GM19455 (cell line): Measurements from ENCODE around the gene NMBR.
"Not testable (repeated sequence)": the region's sequence is repeated elsewhere in the genome, so short reads cannot be mapped to it uniquely, and the experiment has no call there.

Experiments used
- ATAC-seq: cut with Tn5 transposase; IDR thresholded peaks from one replicate; pipeline ENCODE4 v1.9.1; 2021; ENCODE audit not compliant: unreplicated experiment

The NMBR gene

DNA sequence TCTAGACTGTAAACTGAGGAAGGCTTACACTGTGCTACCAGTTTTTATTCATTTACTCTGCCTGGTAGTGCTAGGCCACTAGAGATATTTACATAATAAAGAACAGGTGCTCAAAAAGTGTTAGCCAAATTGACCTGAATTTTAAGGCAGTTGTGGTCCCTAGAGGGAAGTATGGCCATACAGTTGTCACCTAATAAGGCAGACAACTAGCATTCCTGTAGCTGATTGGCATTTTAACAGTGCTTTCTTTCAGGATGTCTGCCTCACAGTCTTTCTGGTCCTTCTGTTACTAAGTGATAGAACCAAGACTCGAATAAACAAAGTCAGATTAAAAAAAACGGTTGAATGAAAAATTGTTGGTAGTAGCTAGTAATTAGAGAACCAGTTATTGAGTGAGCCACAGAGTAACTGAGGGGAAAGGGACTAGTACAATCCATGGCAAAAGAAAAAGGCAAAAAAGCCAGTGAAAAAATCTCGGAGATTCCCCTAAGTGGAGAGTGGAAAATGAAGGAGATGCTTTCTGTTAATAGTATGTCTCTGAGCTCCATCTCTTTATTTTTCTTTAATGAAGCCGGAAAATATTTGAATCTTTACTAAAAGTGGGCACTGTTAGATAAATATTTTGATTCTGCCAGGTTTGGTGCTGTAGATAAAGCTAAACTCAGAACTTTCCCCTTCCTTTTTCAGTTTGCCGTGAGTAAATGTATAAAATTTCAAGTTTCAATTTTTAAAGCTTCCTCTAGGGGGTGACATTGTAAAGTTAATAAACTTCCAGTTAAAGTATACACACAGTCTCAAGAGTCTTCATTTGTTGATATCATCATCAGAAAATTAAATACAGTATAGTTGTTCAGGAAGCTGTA, 9.2 kb upstream of the NMBR start:
- ATAC-seq: no peak

DNA sequence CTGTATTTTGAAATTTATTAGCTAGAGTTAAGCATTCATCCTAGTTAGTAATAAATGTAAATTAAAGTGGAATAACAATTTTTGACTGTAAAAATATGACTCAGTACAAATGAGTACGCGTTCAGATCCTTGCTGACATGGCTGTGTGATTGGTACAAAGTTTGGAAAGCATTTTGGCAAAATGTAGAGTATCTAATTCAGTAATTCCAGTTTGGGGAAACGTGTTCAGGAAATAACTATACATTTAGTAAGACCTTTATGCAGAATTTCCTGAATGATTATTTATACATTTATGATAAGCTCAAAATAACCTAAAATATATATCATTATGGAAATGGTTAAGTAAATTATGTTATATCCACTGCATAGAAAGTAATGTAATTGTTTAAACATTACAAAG, 8.2 kb upstream of the NMBR start:
- no peak for ATAC-seq

DNA sequence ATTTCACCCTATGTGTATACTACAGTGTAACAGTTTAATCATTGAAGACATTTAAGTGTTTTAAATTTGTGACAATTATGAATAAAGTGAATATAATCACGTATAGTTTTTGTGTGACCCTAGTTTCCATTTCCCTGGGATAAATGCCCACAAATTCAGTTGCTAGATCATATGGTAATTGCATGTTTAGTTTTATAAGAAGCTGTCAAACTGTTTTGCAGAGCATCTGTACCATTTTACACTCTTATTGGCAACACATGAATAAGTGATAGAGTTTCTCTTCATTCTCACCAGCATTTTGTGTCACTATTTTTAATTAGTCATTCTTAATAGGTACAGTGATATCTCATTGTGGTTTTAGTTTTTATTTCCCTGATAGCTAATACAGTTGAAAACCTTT, 7.4 kb upstream of the NMBR start:
- ATAC-seq: no peak

DNA sequence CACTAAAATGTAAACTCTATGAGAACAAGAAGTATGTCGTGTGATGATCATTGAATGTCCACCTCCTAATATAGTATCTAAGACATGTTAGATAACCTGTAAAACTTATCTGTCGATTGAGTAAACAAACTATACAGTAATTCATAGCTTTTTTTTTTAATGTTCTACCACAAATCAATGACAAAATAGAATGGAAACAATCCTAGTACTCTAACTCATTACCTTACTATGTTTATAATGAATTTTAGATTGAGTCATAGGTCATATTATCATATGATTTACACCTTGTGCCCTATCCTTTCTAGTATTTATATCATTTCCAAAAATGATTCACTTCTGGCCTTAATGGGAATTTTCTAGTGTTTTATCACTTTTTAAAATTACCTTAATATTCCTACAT, 6.3 kb upstream of the NMBR start:
- no peak for ATAC-seq

DNA sequence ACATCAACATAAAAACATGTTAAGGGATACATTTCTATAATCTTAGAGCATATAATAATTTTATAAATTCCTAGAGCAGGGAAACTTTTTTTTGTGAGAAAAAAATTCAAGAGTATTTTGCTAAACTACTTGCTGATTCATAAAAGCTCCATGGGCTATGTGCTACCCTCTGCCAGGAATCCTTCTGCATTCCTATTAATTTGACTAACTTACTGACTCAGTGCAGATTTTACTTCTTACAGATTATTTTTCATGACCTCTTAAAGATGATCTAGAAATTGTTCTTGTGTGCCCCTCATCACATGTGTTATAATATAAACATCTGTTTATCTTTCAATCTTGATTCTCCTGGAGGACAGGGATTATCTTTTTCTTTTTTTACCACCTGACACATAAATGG, 5.8 kb upstream of the NMBR start:
- ATAC-seq: no peak

DNA sequence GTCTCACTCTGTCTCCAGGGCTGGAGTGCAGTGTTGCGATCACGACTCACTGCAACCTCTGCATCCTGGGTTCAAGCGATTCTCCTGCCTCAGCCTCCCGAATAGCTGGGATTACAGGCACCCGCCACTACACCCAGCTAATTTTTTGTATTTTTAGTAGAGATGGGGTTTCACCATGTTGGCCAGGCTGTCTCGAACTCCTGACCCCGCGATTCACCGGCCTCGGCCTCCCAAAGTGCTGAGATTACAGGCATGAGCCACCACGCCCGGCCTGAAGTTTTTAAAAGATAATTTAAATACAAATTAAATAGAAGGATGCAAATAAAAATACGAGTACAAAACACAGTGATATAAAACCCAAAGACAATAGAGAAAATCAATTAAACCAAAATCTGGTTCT, 5.4 kb downstream of the NMBR start:
- ATAC-seq: not testable (repeated sequence)

DNA sequence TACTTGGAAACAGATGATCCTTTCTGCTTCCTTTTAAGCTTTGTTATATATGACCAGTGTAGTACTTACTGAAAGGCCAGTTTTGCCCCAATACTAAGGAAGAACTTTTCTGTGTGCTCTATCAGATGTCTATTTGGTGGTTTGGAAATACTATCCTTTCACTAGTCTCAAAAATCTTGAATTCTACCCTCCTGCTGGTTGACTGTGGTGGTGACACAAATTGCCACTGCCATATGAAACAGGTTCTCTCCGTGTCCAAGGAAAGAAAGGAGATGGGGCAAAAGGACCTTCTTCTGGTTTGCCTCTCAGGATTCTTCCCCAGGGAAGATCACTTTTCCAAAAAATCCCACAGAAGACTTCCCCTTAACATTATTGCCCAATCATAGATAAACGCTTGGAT, 8.0 kb downstream of the NMBR start:
- no peak for ATAC-seq

DNA sequence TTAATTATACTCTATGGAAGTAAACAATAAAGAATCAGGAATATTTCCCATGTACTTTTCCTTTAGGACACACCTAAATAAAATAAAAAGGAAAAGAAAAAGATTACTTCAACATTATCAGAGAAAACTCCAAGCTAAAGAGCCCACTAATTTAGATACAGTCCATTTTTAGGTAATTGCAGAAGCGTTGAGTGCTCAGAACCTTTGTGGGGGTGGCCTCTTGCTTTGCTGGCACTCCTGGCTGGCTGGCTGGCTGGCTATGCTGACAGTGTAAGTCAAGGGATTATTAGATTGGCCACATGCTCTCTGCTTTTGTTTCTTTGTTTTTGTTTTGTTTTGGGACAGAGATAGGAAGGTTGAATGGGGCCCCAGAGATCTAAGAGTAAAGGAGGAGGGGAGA, 14.3 kb downstream of the NMBR start, which contains the start of gene GJE1:
GJE1 (plus strand) TSS at position 301 of the 400 bp plus-strand sequence. CDS start 234 bp downstream, outside the sequence.
- ATAC-seq: no peak

DNA sequence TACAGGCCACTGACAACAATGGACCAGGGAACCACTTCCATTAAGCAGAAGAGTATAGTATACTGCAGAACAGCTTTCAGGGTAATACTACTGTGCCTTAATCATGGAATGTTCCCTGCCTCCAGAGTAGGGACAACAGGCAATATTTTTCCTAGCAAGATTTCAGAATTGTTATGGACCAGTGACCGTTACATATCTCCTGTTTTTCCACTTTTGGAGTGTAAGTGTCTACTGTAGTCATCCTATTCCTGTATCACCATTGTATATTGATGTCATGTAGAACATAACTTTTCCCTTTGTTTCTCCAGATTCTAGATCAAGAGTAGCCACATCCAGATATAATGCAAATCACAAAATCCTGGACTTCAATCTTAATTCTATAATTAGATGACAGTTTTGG, 16.1 kb downstream of the NMBR start:
- no peak for ATAC-seq

DNA sequence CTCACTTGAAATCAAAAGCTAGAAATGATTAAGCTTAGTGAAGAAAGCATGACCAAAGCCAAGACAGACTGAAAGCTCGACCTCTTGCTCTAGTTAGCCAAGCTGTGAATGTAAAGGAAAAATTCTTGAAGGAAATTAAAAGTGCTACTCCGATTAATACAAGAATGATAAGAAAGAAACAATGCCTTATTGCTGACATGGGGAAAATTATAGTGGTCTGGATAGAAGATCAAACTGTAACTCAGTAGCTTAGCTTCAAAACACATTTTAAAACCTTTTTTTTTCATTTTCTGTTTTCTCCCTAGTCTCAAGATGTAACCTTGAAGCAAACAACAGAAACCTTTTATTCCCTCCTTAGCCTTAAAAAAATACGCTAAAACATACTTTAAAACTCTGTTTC, 25.6 kb downstream of the NMBR start:
- no peak for ATAC-seq

DNA sequence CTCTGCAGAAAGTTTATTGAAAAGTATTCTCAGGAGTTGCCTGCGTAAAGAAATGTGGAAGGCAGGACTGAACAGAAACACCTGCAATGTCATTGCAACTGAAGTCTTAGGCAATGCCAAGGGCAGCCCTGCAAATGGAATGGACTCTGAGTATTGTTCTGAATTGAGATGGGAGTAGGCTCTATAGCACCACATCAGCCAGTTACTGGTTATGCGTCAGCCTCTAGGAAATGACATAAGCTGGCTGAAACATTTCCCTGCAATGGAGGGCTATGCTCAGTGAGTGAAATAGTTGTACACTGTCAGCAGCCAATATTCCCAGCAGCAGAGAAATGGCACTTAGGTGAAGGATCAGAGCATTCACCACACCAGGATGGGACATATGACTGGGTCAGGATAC, 28.0 kb downstream of the NMBR start:
- ATAC-seq: no peak

DNA sequence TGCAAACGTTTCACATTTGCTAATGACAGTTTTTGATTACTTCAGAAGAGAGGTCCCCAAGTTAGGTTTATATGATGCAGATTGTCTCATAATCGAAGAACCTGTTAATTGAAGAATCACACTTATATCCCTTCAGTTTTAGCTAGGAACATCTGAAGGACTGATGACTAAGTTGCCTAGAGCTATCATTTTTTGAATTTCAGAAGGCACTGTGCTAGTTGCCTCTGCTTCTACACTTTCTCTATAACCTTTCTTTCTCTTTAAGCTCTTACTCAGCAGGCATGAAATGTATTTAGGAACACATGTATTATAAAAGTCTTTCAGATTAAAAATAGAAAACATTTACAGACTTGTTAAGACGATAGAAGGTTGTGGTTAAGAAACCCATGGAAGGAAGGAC, 28.6 kb downstream of the NMBR start:
- ATAC-seq: no peak

DNA sequence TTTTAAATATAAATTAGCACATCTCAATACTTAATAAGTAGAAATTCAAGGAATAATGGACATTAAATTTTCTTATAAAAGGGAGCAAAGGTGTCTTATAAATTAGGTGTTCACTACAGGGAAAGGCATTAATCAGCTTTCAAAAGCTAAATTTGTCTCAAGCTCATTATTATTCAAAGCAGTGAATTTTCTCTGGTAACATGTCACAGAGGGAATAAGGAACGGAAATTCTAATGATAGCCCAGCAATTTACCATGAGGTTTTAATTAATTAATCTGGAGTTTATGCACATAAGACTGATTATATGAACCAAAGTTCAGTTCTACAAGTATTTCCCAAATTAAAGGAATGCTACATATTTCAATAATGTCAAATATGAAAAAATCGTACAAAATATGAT, 29.6 kb downstream of the NMBR start:
- no peak for ATAC-seq

DNA sequence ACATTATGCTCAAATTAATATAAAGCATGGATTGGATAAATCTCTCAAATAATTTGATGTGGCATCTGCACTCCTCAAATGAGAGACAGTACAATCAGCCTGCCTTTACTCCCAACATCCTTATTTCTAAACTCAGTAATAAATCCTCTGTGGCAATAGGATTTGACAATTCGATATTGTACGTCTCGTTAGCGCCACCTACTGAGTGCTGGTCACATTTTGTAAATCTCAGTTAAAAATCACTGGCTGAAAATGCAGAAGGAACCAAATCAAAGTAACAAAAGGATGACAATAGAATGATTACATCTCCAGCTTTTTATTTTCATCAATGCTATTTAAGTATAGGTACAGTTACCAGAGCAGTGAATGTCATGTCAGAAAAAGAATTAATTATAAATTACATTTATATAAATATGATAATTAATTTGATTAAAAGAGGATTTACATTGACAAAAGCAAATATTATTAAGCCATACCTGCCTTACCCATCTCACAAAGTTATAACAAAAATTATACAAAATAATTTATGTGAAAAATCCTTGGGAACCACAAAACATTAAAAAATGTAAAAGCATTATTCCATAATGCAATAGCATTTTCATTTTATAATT, 34.4 kb downstream of the NMBR start:
- peak; percentile 63 for ATAC-seq

DNA sequence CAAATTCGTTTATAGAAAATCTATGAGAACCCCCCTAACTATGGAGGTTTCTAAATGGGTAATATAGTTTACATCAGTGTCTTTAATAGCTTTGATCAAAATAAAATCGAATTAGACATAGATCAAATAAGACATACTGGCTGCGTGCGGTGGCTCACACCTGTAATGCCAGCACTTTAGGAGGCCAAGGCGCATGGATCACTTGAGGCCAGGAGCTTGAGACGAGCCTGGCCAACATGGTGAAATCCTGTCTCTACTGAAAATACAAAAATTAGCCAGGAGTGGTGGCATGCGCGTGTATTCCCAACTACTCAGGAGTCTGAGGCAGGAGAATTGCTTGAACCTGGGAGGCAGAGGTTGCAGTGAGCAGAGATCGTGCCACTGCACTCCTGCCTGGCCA, 36.1 kb downstream of the NMBR start:
- not testable (repeated sequence) for ATAC-seq

DNA sequence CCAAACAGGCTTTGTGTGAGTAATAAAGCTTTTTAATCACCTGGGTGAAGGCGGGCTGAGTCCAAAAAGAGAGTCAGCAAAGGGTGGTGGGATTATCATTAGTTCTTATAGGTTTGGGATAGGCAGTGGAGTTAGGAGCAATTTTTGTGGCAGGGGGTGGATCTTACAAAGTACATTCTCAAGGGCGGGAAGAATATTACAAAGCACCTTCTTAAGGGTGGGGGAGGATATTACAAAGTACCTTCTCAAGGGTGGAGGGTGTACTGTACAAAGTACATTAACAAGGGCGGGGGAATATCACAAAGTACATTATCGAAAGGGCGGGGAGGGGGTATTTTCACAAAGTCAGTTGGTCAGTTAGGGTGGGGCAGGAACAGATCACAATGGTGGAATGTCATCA, 42.1 kb downstream of the NMBR start:
- not testable (repeated sequence) for ATAC-seq

DNA sequence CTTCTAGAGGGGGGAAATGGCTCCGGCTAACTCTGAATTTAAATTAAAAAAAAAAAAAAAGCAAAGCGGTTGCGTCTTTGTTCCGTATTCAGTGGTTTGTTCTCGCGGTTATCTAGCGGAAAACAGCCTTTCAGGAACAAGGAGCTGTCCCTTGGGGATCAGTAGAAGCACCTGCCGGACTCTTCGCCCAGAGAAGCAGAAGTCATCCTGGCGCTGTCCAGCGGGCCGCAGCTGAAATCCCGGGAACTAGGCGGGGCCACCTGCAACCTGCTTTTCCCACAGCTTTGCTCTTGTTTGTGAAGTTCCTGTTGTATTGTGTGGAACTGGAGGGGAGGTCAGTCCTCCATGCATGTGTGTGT, 58.1 kb downstream of the NMBR start:
- no peak for ATAC-seq

DNA sequence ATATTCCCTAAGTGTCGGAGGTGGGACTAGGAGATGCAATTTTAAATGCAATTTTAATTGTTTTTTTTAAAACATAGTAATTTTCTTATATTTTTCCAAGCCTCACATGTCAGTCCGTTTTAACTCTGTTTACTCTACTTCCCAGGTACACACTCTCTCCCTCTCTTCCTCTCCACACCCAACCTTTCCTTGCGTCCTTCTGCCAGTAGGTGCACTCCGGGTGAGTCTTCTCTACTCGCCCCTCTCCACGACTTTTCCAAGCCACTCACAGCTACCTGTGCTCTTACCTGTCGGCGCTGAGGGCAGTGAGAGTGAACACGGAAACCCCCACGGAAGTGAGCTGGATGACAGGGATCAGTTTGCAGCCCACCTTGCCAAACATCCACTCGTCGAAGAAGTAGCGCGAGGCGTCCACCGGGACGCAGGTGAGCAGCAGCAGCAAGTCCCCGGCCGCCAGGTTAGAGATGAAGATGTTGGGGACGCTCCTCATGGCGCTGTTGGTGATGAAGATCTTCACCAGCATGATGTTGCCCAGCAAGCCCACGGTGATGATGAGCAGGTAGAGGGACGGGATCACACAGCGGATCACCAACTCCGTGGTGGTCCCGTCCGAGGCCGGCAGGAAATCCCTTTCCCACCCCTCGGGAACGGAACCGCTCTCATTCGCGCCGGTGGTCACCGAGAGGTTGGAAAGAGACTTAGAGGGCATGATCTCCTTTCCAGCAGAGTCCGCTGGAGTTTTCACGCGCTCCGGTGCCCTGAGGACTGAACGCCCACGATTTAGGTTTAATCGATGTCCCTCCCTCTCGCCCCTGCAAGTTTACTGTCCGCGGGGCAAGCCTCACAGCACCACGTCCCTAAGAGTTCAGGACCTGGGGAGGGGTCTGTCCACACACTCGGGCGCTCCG, 58.7 kb downstream of the NMBR start:
- ATAC-seq: no peak

DNA sequence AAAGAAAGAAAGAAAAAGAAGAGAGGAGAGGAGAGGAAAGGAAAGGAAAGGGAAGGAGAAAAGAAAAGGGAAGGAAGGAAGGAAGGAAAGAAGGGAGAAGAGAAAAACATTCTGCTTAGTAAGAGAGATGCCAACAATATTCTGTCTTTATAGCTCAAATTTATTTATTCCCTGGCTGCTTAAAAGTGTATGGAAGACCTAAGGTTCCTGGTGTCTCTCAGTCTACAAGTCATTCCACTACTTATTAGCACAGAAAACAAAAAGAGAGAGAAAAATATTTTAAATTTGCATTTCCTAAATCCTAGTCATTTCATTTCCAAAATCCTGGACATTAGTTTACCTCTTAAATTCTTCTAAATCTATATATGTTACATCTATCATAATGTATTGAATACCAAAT, 67.8 kb downstream of the NMBR start:
- no peak for ATAC-seq

DNA sequence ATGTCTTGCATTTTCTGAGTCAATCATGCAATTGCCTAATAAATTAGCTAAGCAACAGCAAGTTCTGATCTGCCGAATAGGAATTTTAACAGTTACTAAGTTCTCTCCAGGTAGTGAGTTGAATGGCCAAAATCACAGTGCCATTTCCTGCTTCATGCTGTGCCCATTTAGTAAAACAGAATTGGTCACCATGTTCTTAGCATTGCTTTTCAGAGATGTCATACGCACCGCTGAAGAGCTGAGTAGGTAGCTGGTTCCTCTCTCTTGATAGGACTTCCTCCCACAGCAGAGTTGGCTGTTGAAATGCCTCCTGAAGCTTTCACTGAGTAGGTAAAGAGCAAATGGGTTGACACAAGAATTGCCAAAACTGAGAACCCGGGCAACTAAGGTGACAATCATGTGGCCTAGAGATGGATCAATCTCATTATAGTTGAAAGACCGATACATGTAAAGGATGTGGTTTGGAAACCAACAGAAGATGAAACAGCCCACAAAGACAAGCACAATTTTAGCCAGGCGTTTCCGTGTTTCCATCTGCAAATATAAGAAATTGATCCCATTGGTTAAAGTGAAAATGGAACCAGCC, 71.3 kb downstream of the NMBR start:
- ATAC-seq: no peak

DNA sequence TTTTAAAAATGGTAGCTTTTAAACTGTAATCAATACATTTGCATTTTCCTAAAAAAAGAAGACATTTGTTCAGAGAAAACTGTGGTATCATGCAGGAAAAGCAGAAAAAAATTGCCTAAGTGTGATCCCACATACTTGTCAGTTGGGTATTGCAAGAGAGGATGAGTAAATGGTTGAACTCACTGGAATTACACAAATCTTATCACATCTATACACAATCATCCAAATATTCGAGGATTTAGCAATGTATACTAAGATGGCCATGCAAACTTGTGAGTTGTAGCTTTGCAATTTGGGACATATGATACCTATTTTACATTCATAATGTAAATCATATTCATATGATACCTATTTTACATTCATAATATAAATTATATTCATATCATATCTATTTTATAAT, 72.4 kb downstream of the NMBR start:
- ATAC-seq: no peak
